DOHH2 (cell line): ENCODE results near the gene KRTAP9-3.
"Not testable (repeated sequence)": the region's sequence is repeated elsewhere in the genome, so short reads cannot be mapped to it uniquely, and the experiment has no call there.

Experiments
- CTCF ChIP-seq: fragments of 200-600 bp; sonication (generic); IDR thresholded peaks from one replicate; pipeline ENCODE4 v1.5.1; 2014; ENCODE audit warnings: antibody characterized with exemption, mild to moderate bottlenecking, low read depth, low read length; ENCODE audit not compliant: poor library complexity, severe bottlenecking
- EZH2phosphoT487 ChIP-seq: fragments of 200-600 bp; sonication (generic); IDR thresholded peaks from 2 replicates; pipeline ENCODE4 v1.6.1; 2017; ENCODE audit warnings: borderline replicate concordance, mild to moderate bottlenecking, antibody characterized with exemption, low read length, moderate library complexity, mixed read lengths

DNA sequence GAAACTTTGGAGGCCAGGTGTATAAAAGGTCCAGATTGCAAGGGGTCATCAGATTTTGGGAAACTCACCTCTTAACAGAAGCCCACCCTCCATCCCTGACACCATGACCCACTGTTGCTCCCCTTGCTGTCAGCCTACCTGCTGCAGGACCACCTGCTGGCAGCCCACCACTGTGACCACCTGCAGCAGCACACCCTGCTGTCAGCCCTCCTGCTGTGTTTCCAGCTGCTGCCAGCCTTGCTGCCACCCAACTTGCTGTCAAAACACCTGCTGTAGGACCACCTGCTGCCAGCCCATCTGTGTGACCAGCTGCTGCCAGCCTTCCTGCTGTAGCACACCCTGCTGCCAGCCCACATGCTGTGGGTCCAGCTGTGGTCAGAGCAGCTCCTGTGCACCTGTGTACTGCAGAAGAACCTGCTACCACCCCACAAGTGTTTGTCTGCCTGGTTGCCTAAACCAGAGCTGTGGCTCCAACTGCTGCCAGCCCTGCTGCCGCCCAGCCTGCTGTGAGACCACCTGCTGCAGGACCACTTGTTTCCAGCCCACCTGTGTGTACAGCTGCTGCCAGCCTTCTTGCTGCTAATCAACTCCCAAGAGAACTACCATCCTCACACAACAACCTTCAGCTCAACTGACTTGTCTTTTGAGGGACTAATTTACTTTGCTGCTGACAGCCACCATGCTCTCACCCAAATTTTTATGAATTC, at the start of gene KRTAP9-3:
- not testable (repeated sequence) for TF ChIP-seq CTCF, EZH2phosphoT487
